HG03196 (cell line): Measurements from ENCODE around the gene MACROH2A1.

ENCODE experiments used
- ATAC-seq: cut with Tn5 transposase; IDR thresholded peaks from one replicate; pipeline ENCODE4 v1.9.1; 2021; ENCODE audit not compliant: unreplicated experiment

The MACROH2A1 gene

DNA sequence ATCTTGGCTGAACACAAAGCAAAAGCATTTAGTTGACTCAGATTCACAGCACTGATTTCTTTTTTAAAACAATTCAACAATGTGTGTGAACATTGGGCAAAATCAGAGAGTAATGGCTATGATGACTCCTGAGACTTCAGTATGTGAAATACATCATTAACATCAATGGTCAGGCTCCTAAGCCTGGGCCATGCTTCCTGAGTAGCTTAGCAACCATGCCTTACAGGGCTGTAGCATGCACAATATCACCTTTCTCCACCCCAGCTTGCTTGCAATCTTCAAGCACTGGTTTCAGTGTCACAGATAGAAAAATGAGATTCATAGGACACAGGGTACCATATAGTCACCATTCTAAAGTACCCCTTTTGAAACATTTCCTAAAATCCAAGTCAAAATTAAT lies 41.3 kb downstream of the MACROH2A1 start:
- ATAC-seq = no peak

DNA sequence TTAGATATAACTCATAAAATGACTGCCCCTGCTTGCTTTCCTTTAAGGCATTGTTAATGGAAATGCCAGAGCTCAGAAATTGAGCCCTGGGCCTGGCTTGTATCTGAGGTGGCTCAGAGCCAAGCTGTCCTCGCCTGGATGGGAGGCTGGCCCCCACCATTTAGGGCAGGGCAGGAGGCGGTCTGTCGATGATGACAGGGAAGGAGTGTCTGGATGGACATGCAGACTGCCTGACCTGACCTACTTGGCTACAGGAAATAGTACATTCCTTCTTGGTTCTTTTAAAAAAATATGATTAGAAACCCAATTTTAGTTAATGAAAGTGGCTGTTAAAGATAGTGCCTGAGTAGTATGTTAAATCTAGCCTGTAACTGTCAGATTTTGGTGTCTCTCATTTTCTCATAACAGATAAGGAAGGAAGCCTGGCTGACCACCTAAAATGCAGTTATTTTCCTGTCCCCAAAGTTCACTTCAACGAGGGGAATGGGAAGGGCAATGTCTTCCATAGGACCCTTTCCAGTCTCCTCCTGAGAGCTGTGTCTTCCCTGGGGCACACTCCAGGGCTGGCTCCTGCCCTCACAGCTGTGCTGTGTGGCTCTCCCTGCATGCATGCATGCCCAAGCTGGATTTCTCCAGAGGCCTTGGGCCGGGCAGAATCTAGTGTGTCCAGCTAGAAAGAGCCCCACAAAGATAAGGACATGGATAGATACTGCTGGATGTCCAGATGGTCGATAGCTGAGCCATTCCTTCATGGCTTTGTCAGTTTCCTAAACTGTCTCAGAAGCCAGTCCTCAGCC lies 42.3 kb downstream of the MACROH2A1 start:
- no peak for ATAC-seq

DNA sequence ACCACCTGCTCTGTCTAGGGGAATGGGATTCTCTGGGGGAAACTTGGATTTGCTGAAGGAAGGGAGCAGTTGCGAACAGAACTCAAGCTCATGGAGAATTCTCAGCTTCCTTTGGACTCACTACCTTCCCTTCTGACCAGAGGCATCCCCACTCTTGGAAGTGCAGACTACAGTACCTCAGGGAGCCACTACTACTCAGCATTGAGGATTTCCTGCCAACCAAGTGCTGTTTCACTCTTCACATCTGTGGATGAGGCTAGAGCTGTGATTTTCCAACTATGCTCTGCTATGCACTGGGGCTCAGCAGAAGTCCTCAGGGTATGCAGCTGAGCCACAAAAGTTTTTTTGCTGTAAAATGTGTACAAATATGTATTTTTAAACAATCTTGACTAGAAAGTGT lies 43.9 kb downstream of the MACROH2A1 start:
- ATAC-seq = no peak

DNA sequence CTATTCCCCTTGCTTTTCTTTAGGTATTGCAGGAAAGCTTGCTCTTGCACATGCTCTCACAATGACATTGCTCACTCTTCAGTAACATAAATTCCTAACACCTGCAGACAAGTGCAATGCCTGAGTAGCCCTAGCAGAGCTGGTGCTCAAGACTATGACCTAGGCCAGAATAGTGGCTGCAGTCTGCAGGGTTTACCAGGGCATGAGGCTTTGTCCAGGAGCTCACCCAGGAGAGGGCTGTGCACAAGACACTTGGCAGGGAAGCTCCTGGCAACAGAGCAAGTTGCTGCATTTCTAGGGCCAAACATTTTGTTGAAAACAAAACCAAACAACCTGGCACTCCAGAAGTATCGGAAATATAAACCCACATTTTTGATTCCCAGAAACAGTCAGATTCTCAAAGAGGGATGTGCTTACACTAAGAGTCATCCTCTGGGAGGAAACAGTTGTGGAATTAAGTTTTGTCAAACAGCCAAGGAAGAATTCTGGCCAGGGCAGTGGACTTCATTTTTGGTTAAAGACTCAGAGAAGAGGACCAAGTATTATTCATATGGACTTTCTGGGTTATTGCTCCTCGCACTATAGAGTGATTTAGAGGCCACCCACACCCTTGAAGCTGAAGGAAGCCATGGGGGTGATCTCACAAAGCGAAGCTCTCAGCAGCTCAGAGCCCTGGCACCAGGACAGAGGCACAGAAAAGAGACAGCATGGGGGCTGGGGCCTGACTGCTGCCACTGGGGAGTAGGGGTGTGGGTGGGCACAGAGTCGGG lies 44.9 kb downstream of the MACROH2A1 start:
- ATAC-seq = no peak

DNA sequence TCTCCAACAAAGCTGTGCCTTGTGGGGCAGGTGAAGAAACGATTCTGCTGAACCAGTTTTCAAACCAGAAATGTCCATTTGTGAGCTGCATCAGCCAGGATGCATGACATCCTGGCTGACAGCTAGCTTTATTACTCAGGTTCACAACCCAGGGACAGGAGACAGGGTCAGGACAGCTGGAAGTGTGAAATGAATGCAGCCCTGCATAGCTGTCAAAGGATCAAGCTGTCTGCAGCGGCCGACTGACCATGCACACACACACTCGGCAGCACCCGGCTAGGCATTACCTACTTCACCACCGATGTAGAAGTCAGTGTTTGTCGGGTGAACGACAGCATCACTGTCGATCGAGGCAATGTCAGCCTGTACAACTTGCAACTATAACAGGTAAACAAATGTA lies 48.5 kb downstream of the MACROH2A1 start:
- ATAC-seq = no peak

DNA sequence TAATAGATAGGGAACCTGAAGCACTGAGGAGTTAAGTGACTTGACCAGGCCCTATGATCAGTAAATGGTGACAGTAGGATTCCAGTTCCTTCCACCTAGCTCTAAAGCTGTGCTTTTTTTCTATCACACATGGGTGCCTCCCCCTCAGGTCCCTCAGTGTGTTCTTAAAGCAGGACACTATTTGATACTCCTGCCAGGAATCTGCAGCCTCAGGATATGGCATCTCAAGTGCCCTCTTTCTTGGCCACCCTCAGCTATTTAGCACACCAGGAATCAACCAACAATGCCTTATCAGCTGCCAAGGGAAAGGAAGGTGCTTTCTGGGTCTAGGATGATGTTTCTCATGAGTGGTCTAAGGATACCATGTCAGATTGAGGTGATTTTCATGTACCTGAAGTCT lies 49.1 kb downstream of the MACROH2A1 start:
- no peak for ATAC-seq

DNA sequence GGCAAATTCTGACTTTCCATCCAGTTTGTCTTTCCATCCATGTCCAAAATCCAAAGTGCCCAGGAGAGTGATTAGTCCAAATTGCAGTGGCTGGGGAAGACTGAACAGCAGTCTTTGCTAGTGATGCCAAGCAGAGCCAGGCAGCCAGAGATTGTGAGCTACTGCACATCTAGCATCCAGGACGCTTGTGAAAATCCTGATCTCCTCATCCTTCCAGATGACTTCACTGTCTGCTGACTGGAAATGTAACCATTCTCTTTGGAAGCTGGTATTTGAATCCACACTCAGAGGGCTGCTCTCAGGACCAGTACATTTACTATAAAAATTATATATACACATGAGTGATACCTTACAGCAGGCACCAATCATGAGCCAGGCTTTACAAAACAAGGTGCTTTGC lies 49.6 kb downstream of the MACROH2A1 start:
- no peak for ATAC-seq

DNA sequence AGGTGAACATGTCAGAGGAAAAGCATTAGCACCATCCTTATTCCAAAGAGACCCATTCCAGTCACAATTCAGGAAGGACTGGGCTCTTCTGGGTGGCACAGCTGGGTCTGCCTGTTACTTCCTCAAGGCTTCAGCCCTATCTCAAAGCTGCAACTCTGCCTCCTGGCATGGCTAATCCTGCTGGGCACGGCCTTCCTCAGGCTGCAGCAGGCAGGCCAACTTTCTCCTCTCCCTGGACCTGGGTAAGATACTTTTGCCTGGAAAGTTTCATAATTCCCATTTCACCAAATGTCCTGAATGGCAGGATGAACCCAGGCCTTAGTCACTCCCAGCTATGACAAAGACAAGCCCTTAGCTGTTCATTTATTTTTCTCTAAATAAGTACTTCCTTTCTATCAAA lies 50.1 kb downstream of the MACROH2A1 start:
- ATAC-seq = no peak

DNA sequence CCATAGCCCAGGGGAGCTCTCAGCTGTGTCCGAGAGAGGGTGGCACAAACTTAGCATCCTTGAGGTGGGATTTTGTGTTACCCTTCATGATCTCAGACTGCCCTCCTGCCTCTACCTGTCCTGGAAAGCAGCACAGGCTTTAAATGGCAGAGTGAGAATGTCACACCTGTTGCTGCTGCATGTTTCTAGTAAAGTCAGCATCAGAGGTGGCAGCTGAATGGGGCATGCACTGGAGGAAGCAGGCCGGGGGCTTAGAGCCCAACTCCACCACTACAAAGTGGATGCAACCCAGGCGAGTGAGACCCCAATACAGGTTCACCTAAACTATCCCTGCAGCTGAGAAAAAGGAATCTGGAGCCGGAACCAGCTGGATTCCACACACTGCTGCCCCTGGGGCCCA lies 51.6 kb downstream of the MACROH2A1 start:
- ATAC-seq = no peak

DNA sequence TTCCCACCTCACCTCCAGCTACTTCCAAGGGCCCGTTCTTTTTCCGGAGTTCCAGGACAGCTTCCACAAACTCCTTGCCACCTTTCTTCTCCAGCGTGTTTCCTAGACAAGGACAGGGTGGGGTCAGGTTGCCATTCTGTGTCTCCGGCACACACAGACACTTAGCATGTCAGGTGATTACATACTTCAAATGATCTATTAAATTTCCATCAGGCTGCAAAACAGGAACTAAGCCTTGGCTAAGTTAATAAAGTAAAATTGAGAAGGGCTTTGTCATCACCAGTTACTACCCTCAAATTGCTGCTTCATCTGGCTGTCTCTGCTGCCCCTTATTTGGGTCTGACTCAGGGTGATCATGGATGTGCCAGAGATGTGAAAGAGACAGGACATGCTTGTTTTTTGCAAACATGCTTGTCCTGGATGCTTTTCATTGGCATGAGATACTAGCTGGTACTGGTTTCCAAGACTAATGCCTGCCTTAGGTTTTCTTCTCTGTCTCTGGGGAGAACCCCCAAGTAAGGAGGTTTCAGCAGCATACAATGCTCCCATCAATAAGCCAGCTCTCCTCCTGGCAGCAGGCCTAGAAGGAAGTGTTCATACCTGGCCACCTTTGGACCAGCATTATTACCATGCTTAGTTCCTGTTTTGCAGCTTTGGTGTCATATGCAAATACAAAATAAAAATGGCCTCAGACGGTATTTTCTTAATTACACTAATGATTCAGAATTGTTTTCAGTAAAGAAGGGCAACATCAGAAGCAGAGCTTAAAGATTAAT lies 52.9 kb downstream of the MACROH2A1 start:
- no peak for ATAC-seq

DNA sequence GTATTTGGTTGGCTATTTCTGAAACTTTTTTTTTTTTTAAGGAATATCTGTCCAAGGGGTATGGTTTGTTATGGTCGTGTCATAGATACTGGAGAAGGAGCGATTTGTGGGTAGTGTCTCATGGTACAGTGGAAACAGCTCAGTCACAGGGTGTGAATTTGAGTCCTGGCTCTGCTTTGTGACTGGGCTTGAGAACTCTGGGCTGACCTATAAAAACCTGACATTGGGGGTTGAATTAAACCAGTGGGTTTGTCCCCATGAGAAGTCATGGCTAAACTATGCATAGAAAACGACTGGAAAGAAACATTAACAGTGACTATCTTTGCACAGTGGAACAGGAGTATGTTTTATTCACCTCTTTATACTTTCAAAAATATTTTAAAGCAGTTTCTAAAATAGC lies 54.7 kb downstream of the MACROH2A1 start:
- ATAC-seq = no peak

DNA sequence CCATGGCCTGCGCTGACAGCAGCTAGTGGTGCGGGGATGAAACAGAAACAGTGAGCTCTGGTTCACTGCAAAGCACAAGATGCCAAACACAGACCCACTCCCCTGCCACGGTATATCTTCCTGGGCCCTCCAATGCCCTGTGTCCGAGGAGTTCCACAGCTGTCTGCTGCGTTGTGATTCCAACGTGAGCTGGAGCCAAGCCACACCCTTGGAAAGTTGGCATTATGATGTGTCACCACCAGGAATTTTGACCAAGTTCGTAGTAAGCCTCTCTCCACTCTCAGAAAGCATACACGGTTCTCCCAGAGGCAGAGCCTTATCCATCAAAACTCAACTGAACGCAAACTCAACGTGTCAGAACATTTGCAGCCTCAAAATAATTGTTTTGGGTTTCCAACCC lies 55.6 kb downstream of the MACROH2A1 start:
- ATAC-seq = no peak

DNA sequence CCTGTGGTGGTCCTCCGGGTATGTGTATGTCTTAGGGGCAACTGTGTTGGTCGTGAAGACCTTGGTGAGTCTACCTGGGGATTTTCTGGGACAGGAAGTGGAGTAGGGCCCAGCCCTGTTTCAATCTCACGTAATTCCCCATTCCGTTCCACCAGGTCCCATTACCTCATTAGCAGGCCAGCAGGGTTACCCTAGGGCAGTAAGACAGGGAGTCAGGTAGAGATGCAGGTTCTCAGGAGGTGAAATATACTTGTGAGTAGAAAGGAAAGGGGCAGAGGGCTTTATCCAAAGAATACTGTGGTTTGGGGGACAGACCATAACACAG lies 56.5 kb downstream of the MACROH2A1 start:
- no peak for ATAC-seq

DNA sequence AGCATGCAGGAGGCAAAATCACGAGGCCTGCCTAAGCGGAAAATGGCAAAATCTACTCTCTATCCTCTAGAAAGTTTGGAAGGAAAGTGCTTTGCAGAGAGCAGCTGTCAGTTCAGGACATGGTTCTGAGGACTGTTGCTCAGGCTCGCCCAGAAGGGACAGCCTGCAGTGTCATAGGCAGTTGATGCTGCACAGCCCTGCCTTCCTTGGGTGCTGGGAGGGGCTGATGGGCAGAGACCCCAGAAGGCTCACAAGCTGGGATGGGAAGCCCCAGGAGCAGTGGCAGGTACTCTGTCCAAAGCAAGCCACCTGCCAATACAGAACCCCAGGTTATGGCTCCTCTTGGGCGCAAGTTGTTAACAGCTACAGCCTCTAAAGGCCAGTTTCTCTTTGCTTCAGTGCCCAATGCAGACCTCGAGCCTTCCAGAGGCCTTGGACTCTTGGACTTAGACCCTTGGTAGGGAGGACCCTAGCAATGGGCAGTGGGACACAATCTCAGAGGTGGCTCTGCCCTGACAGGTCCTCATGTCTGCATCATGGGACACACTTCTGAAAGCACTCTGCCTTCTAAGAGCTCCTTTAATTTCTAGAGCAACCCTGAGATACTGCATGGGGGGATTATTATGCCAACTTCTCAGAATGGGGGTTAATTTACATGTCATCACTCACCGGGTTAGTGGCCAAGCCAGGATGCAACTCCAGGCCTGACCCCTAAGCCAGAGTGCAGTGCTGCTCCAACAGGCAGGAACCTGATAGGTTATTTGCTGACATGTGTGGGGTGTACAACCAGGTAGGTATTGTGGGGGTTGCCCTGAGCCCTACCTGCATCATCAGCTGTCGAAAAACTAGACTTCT lies 57.1 kb downstream of the MACROH2A1 start:
- ATAC-seq = no peak

DNA sequence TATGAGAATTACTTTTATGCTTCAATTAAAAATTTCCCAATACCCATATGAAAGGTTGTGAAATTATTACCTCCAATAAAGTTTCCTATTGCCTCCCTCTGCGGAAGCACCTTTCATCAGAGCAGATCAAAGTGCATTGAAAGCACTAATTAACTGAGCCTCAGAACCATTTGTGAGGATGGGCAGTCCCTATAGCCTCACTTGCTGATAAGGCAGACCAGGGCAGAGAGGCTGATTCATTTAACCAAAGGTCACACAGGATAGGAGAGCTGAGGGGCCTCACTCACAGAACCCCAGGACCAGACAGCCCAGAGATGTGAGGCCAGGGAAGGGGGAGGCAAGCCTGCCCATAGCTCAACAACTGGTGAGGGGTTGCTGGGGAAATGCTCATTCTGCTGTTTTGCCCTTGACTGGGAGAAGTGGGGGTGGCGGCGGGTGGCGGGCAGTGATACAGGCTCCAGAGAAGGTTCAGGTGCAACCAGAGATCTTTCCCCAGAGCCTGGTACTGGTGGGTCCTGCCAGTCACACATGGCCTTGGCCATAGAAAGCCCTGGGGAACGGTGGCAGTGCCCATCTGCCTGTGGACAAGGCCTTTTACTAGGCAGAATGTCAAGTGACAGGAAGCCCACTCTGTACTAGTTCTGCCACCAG lies 57.9 kb downstream of the MACROH2A1 start:
- ATAC-seq = no peak

DNA sequence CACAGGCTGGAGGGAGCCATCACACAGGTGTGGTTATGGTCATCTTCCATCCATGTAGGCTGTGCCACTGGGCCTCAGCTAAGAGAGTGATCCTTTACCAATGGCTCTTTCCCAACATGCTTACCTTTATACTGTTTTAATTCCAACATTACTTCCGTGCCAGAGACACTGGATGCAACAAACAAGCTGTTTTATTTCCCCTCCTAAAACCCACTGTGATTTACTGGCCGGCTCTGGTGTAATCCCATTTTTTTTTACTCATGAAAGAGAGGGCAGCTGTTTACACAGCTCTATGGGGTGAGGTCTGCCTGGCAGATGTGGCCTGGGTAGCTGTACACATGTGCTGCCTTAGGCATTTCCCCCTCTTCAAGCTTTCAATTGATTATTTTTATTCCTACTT lies 58.5 kb downstream of the MACROH2A1 start:
- ATAC-seq = no peak

DNA sequence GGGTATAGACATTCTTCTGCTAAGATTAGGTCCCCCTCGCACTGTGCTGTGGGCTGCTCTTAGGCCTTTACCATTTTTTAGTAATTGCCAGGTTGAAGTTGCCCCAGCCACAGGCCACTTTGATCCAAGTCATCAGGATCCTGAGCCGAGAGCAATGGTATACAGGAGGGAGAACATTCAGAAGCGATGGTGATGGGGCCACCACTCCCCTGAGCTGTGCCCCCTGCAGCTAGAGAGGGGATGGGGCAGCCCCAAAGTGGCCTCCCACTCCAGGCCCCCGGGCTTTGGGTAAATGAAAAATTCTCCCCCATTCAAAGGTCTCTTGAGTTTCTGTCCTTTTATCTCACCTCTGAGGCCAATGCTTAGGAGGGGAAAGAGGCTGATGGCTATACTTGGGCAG lies 59.4 kb downstream of the MACROH2A1 start:
- ATAC-seq = no peak

DNA sequence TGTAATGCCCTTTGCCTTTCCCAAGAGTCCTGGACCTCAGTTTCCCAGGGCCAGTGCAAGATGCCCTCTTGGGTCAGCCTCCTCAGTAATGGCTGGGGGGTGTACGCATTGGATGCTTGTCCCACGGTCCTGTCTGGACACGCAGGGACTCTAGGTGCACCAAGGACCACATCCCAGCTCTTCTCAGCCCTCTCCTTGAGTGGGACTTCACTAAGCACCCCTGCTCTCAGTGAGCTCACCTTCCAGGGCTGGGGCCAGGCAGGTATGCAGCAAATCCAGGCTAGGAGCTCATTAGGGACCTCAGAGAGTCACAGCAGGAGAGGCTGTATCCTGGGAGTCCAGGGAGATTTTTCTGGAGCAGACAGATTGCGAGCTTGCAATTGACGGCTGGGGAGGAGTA lies 59.8 kb downstream of the MACROH2A1 start:
- ATAC-seq = no peak

DNA sequence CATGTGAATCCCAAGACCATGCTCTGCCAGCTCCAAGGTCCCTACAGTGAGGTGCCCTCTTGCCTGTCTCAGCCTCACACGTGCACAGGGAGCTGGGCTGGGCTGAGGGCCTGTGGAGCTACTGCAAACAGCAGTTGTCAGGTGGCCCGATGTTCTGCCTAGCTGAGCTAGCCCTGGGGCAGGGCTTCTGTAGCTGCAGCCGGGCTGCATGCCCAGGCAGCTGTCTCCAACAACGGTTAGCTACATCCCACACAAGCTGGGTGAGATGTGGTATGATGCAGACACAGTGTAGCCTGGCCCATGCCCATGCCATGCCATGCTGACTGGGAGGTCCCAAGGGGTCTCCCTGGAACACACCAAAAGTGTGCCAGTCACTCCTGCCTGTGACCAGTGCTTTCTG lies 62.0 kb downstream of the MACROH2A1 start:
- ATAC-seq = no peak

DNA sequence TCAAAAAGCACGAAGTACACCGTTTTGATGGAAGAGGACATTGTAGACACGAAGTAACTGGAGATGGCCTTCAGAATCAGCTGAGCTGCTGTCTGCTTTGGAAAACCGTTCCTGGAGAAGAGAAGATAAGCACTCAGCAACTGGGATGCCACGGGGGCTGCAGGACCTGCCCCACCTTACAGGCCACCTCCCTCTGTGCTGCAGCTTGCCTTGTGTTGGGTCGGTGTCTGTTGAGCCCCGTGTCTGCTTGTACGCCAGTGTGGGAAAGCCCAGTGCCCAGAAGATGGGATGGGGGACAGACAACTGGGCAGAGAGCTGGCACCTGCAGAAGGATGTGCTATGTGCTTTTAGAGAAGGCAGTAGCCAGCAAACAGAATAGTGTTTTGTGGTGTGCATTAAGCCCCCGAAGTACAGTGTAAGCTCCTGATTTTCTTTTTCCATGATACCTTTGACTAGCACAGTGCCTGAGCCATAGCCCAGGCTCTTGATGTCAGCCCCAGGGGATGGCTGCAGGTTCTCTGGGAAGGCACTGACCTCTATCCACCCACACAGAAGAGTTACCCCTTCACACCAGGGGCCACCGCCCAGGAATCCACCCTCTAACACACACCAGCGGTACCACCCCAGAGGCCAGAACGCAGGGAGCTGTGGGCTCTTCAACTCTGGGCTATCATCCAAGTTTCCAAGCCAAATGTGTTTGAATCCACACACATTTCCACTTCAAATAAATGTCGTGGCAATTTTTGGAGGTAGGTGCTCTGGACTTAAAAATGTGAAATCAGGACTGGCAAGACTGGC lies 63.8 kb downstream of the MACROH2A1 start:
- no peak for ATAC-seq
